ENCODE data around the gene RBBP8NL.

- TF ChIP-seq, protein P1, sequence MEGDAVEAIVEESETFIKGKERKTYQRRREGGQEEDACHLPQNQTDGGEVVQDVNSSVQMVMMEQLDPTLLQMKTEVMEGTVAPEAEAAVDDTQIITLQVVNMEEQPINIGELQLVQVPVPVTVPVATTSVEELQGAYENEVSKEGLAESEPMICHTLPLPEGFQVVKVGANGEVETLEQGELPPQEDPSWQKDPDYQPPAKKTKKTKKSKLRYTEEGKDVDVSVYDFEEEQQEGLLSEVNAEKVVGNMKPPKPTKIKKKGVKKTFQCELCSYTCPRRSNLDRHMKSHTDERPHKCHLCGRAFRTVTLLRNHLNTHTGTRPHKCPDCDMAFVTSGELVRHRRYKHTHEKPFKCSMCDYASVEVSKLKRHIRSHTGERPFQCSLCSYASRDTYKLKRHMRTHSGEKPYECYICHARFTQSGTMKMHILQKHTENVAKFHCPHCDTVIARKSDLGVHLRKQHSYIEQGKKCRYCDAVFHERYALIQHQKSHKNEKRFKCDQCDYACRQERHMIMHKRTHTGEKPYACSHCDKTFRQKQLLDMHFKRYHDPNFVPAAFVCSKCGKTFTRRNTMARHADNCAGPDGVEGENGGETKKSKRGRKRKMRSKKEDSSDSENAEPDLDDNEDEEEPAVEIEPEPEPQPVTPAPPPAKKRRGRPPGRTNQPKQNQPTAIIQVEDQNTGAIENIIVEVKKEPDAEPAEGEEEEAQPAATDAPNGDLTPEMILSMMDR (IDR thresholded peaks at IDR 0.05): no peak
- no peak for TF ChIP-seq POLR2A (IDR thresholded peaks at IDR 0.05)
Observed at GRCh38 chr20:62408640-62409039, 18.7 kb downstream of the RBBP8NL start.

Data from adrenal gland (tissue), 5 donors.